K562 (cell line): ENCODE results near the gene SLC1A4. TPM values are rescaled to one million over a fixed set of nuclear protein-coding genes. Genes with fewer than 3 reads are reported as not detected.

Experiments used
- ATAC-seq: fragments of 200-7000 bp; cut with Tn5 transposase; 3 replicates; pipeline ENCODE4 v1.9.1; 2020; ENCODE audit warnings: moderate library complexity
- BruUV-seq: library from RNA; stranded (reverse); fragments of 400-500 nt; replicated peaks from 2 replicates; lab custom pipeline; 2021; lab: Mats Ljungman, UMichigan
- CTCF ChIA-PET: fragments of 300-600 bp; formaldehyde crosslinking; extraction: SDS; loops from one replicate; lab custom pipeline; 2021; ENCODE audit warnings: low intra/inter-chr PET ratio; lab: Yijun Ruan, JAX
- POLR2A ChIA-PET: fragments of 300-600, 350-650 bp; sonication (Branson Sonifier 250); formaldehyde crosslinking; extraction: SDS; loops from one replicate; lab custom pipeline; 2021; ENCODE audit warnings: antibody characterized with exemption, inconsistent platforms; lab: Yijun Ruan, JAX
- DNase-seq, 4 experiments: peaks; one replicate each; pipeline versions ENCODE4 v3.0.0 to v3.0.0-alpha.2; 2011 to 2018; ENCODE audit warnings: low spot score in 3 of 4, mixed read lengths in 3 of 4; ENCODE audit errors: extremely low read depth in 1 of 4
- FAIRE-seq: peaks from 2 replicates; lab custom pipeline; 2011; peaks lifted over from hg19 to GRCh38; lab: Jason Lieb, UNC
- H2AFZ ChIP-seq: 2 replicates; pipeline ENCODE4 v1.6.0; 2011; ENCODE audit warnings: low read depth, low read length, control low read depth, inconsistent platforms
- H3K27ac ChIP-seq: fragments of 200-600 bp; 3 replicates; pipeline ENCODE4 v1.8.0; 2011; ENCODE audit warnings: low read depth, mild to moderate bottlenecking, control low read depth, inconsistent platforms, low read length, moderate library complexity, mixed read lengths; ENCODE audit errors: extremely low read depth
- H3K27me3 ChIP-seq, 2 experiments: fragments of 300-600 bp in 1 of 2; 2 replicates in 1 of 2; 3 replicates in 1 of 2; pipeline versions ENCODE4 v1.6.0 to v1.8.0; 2011; ENCODE audit warnings: inconsistent platforms in 2 of 2, low read length in 2 of 2, mild to moderate bottlenecking in 1 of 2, mixed read lengths in 1 of 2, moderate library complexity in 1 of 2; ENCODE audit not compliant: control insufficient read depth in 2 of 2, insufficient read depth in 2 of 2
- H3K36me3 ChIP-seq: fragments of 300-600 bp; 3 replicates; pipeline ENCODE4 v1.8.0; 2011; ENCODE audit warnings: mild to moderate bottlenecking, low read length, inconsistent platforms; ENCODE audit not compliant: control insufficient read depth, insufficient read depth
- H3K4me1 ChIP-seq, 2 experiments: fragments of 200-600 bp in 1 of 2; replicated peaks in 1 of 2; 2 replicates in 1 of 2; 3 replicates in 1 of 2; pipeline versions ENCODE4 v1.5.1 to v1.8.0; 2011; ENCODE audit warnings: inconsistent platforms in 2 of 2, low read length in 2 of 2, mild to moderate bottlenecking in 1 of 2, mixed read lengths in 1 of 2, moderate library complexity in 1 of 2; ENCODE audit not compliant: control insufficient read depth in 2 of 2, insufficient read depth in 2 of 2
- H3K4me2 ChIP-seq: 2 replicates; pipeline ENCODE4 v1.6.1; 2011; ENCODE audit warnings: low read length, control low read depth, inconsistent platforms, mixed read lengths; ENCODE audit not compliant: insufficient read depth
- H3K4me3 ChIP-seq: fragments of 200-600 bp; sonication (generic), shearing (Covaris generic); 2 replicates; pipeline ENCODE4 v1.5.1; 2016; ENCODE audit warnings: control low read depth, inconsistent platforms
- H3K79me2 ChIP-seq: fragments of 200-600 bp; 3 replicates; pipeline ENCODE4 v1.8.0; 2011; ENCODE audit warnings: low read length, inconsistent platforms; ENCODE audit not compliant: control insufficient read depth, insufficient read depth
- H3K9ac ChIP-seq, 2 experiments: 2 replicates each; pipeline versions ENCODE4 v1.6.0 to v1.6.1; 2011; ENCODE audit warnings: low read depth in 2 of 2, low read length in 2 of 2, control low read depth in 1 of 2, inconsistent platforms in 1 of 2, mild to moderate bottlenecking in 1 of 2, mixed read lengths in 1 of 2; ENCODE audit not compliant: insufficient read depth in 1 of 2
- H3K9me1 ChIP-seq: one replicate; pipeline ENCODE4 v1.6.0; 2011; ENCODE audit warnings: inconsistent platforms, mild to moderate bottlenecking, low read length, moderate library complexity; ENCODE audit not compliant: control insufficient read depth, insufficient read depth
- H3K9me3 ChIP-seq: replicated peaks from 2 replicates; pipeline ENCODE4 v1.5.1; 2011; ENCODE audit warnings: low read depth, low read length, inconsistent platforms; ENCODE audit not compliant: control insufficient read depth, insufficient read depth
- H4K20me1 ChIP-seq: replicated peaks from 2 replicates; pipeline ENCODE4 v1.6.1; 2011; ENCODE audit warnings: low read length, inconsistent platforms, mixed read lengths; ENCODE audit not compliant: control insufficient read depth, insufficient read depth
- HES1 ChIP-seq: fragments of 450-650 bp; IDR thresholded peaks from 2 replicates; pipeline ENCODE4 v1.6.1; 2016; ENCODE audit warnings: low read depth, mild to moderate bottlenecking, moderate library complexity
- HMBOX1 ChIP-seq: sonication (generic); IDR thresholded peaks from 2 replicates; pipeline ENCODE4 v1.6.1; 2016
- NR1H2 ChIP-seq: sonication (generic); formaldehyde crosslinking; IDR thresholded peaks from 2 replicates; pipeline ENCODE4 v1.4.0; 2020; ENCODE audit warnings: mild to moderate bottlenecking, missing genetic modification reagents
- WGBS: fragments of 100-300 bp; shearing (Covaris generic); methylation state at CpG from one replicate; pipeline ENCODE4 v1.1.6; 2016; ENCODE audit warnings: low coverage, mixed read lengths; ENCODE audit not compliant: insufficient coverage; ENCODE audit errors: missing lambda C conversion rate; 5-methylcytosine and 5-hydroxymethylcytosine counted together
- in situ Hi-C: fragments of 300-500 bp; cut with MboI; formaldehyde crosslinking; loops from 4 replicates; pipeline ENCODE4 v1.15.0; 2018; ENCODE audit warnings: inconsistent platforms, mixed read lengths
- intact Hi-C: fragments of 100-400 bp; cut with micrococcal nuclease; formaldehyde crosslinking; loops from 2 replicates; pipeline ENCODE4 v1.14.2; 2022
- polyA plus RNA-seq, 8 experiments: library from polyadenylated mRNA; depleted of rRNA in 4 of 8; stranded (reverse) in 5 of 8; unstranded in 3 of 8; fragments of >200 nt; fragmentation: Nextera tagmentation in 2 of 8; fragmentation: Illumina TruSeq in 1 of 8; extraction: Ambion mirVana in 2 of 8; extraction: Trizol in 1 of 8; gene quantifications; 2 replicates each; pipeline versions ENCODE4 v1.2.1 to v1.2.3, GENCODE V29; 2011 to 2014; ENCODE audit warnings: inconsistent platforms in 1 of 8, missing spikeins in 1 of 8
- total RNA-seq, 7 experiments: library from RNA; depleted of rRNA in 6 of 7; stranded (reverse); fragments of >200 nt in 6 of 7; fragmentation: Illumina TruSeq in 2 of 7; extraction: Trizol in 2 of 7; gene quantifications; 2 replicates each; pipeline versions ENCODE4 v1.2.1 to v1.2.3, GENCODE V29; 2011 to 2021; ENCODE audit warnings: low replicate concordance in 1 of 7

SLC1A4 gene
- total and polyA plus RNA-seq, 9 of the 15 experiments (the other 6 are each of a cell fraction or from before 2014, with no cell fraction given) = 4.4 to 24.0 (median 10.9) TPM

GRCh38 chr2:64942693-64943092 is 46.5 kb upstream of the SLC1A4 start:
- in situ Hi-C loops = no loop called here
- DNase-seq (no peak), ATAC-seq (no peak), FAIRE-seq (no peak)
- Histone ChIP-seq H3K79me2 (no peaks in the 10 kb centered on the region), H3K27me3 (peaks cover 30 to 63% of the 10 kb centered on the region in 2 experiments), H3K9me1 (no peaks in the 10 kb centered on the region), H3K4me2 (no peak overlapping the region), H4K20me1 (no peaks in the 10 kb centered on the region), H3K4me1 (peaks cover 0 to 3% of the 10 kb centered on the region in 2 experiments; a peak in 1 of 5 replicates), H3K9ac (no peak overlapping the region), H3K9me3 (no peaks in the 10 kb centered on the region), H2AFZ (no peak overlapping the region), H3K36me3 (no peaks in the 10 kb centered on the region), H3K27ac (no peak overlapping the region), H3K4me3 (no peak overlapping the region)
- POLR2A ChIA-PET = interaction anchor here (0.6 to 0.7 kb wide), 3 partner anchors 11 to 32 kb away, joined by 3 to 4 read pairs (median 3); no protein-coding TSS in a partner anchor
- intact Hi-C loops = no loop called here
- CTCF ChIA-PET = no interaction called here
- BruUV-seq = no TSS peak
- 1% methylated on average over 5 of the region's 5 CpGs for WGBS
- TF ChIP-seq HMBOX1 (peak; percentile 35; the same call in 1 of the 2 replicates), HES1 (no peak), NR1H2 (CRISPR knock-in tag) (no peak)
